ENCODE data around the gene ABHD13.
A peak's percentile ranks its signal among the peaks of the same experiment; 100 is the strongest.

DNA sequence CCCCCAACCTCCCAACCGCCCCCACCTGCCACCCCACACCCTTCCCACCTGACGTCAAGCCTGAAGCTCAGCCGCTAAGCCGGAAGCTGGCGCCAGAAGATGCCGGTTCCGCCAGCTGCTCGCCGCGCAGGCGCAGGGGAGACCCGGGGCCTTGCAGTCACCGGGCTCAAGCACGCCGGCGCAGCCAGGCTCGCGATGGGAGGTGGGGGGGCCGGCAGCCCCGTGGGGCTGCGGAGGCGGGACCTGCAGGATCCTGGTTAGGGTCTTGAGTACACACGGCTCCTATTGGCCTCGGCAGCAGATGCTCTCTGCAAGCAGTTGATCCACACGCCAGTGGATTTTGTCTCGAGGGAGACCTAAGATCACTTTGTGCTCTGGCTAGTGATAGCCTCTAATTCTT is 2.8 kb upstream of the ABHD13 start, which contains the start of gene LIG4:
- TF ChIP-seq POLR2AphosphoS5 (IDR thresholded peaks at IDR 0.05; ENCODE audit: low read depth, low read length) (peak; percentile 66), SIN3A (IDR thresholded peaks at IDR 0.05; ENCODE audit: borderline replicate concordance, insufficient read depth, low read length) (no peak), TAF1 (IDR thresholded peaks at IDR 0.05; ENCODE audit: borderline replicate concordance, insufficient read depth, low read length) (no peak)
- TF ChIP-seq, protein P1, sequence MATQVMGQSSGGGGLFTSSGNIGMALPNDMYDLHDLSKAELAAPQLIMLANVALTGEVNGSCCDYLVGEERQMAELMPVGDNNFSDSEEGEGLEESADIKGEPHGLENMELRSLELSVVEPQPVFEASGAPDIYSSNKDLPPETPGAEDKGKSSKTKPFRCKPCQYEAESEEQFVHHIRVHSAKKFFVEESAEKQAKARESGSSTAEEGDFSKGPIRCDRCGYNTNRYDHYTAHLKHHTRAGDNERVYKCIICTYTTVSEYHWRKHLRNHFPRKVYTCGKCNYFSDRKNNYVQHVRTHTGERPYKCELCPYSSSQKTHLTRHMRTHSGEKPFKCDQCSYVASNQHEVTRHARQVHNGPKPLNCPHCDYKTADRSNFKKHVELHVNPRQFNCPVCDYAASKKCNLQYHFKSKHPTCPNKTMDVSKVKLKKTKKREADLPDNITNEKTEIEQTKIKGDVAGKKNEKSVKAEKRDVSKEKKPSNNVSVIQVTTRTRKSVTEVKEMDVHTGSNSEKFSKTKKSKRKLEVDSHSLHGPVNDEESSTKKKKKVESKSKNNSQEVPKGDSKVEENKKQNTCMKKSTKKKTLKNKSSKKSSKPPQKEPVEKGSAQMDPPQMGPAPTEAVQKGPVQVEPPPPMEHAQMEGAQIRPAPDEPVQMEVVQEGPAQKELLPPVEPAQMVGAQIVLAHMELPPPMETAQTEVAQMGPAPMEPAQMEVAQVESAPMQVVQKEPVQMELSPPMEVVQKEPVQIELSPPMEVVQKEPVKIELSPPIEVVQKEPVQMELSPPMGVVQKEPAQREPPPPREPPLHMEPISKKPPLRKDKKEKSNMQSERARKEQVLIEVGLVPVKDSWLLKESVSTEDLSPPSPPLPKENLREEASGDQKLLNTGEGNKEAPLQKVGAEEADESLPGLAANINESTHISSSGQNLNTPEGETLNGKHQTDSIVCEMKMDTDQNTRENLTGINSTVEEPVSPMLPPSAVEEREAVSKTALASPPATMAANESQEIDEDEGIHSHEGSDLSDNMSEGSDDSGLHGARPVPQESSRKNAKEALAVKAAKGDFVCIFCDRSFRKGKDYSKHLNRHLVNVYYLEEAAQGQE (IDR thresholded peaks at IDR 0.05; ENCODE audit: insufficient read depth in 1 of 2, low read depth in 2 of 2, low read length in 2 of 2): no peak
